Suprapubic skin (tissue), 4 donors: ENCODE results near the gene ARL14EPL. TPM values are rescaled to one million over a fixed set of nuclear protein-coding genes. Genes with fewer than 3 reads are reported as not detected.
A peak's percentile ranks its signal among the peaks of the same experiment; 100 is the strongest.
"Not testable (repeated sequence)": the region's sequence is repeated elsewhere in the genome, so short reads cannot be mapped to it uniquely, and the experiment has no call there.

Experiments
- DNase-seq, 2 donors: peaks; one replicate each; pipeline ENCODE4 v3.0.0-alpha.2; 2019; ENCODE audit warnings: low spot score in 2 of 2
- H3K27ac ChIP-seq: fragments of 200-600 bp; sonication (generic); one replicate; pipeline ENCODE4 v1.5.1; 2019
- H3K27me3 ChIP-seq: fragments of 200-600 bp; sonication (generic); one replicate; pipeline ENCODE4 v1.5.1; 2019
- H3K36me3 ChIP-seq: fragments of 200-600 bp; sonication (generic); one replicate; pipeline ENCODE4 v1.5.1; 2019
- H3K4me1 ChIP-seq: fragments of 200-600 bp; sonication (generic); one replicate; pipeline ENCODE4 v1.5.1; 2019
- H3K4me3 ChIP-seq: fragments of 200-600 bp; sonication (generic); one replicate; pipeline ENCODE4 v1.5.1; 2019; ENCODE audit warnings: mild to moderate bottlenecking
- H3K9me3 ChIP-seq: fragments of 200-600 bp; sonication (generic); one replicate; pipeline ENCODE4 v1.5.1; 2019
- CTCF ChIP-seq, 2 donors: fragments of 200-600 bp in 1 of 2; fragments of 450-650 bp in 1 of 2; sonication (generic) in 1 of 2; IDR thresholded peaks; one replicate each; pipeline ENCODE4 v1.5.1; 2016 to 2019; ENCODE audit warnings: antibody characterized with exemption in 2 of 2, mild to moderate bottlenecking in 1 of 2, moderate library complexity in 1 of 2
- EP300 ChIP-seq: sonication (generic); formaldehyde crosslinking; IDR thresholded peaks from one replicate; pipeline ENCODE4 v1.6.1; 2017; ENCODE audit warnings: antibody characterized with exemption
- POLR2A ChIP-seq, 2 donors: fragments of 450-650 bp; IDR thresholded peaks; one replicate each; pipeline ENCODE4 v1.6.1; 2017; ENCODE audit warnings: antibody characterized with exemption in 2 of 2, mild to moderate bottlenecking in 2 of 2, moderate library complexity in 2 of 2
- POLR2AphosphoS5 ChIP-seq, 3 donors: sonication (generic); formaldehyde crosslinking; IDR thresholded peaks; one replicate each; pipeline ENCODE4 v1.6.1; 2017; ENCODE audit warnings: antibody characterized with exemption in 3 of 3
- WGBS: methylation state at CpG from one replicate; pipeline ENCODE4 v1.1.5; 2018; 5-methylcytosine and 5-hydroxymethylcytosine counted together
- total RNA-seq, 4 donors: library from RNA; depleted of rRNA; stranded (reverse); fragments of >200 nt; gene quantifications; one replicate each; pipeline ENCODE4 v1.1.0, GENCODE V29; 2016

The ARL14EPL gene
- total RNA-seq, 4 donors from 2014 or later, result not detected

GRCh38 chr5:116075191-116075831 lies 43.0 kb downstream of the ARL14EPL start:
- Histone ChIP-seq H3K4me1 (no peaks in the 10 kb centered on the region), H3K4me3 (no peak overlapping the region), H3K27ac (no peak overlapping the region), H3K9me3 (no peaks in the 10 kb centered on the region), H3K36me3 (no peaks in the 10 kb centered on the region), H3K27me3 (peaks cover 4% of the 10 kb centered on the region)
- DNase-seq, result no peak
- TF ChIP-seq POLR2AphosphoS5 (IDR thresholded peaks at IDR 0.05) (no peak), EP300 (no peak), POLR2A (IDR thresholded peaks at IDR 0.05) (no peak), CTCF (IDR thresholded peaks at IDR 0.05) (no peak)
- WGBS, result 48% methylated on average over 6 of the region's 6 CpGs

GRCh38 chr5:116076496-116076895 lies 44.2 kb downstream of the ARL14EPL start:
- Histone ChIP-seq H3K27me3 (peaks cover 4% of the 10 kb centered on the region), H3K4me1 (no peaks in the 10 kb centered on the region), H3K4me3 (no peak overlapping the region), H3K27ac (no peak overlapping the region), H3K9me3 (no peaks in the 10 kb centered on the region), H3K36me3 (peaks cover 2% of the 10 kb centered on the region)
- no peak for DNase-seq
- 57% methylated on average over 1 of the region's 1 CpG for WGBS
- no peak for TF ChIP-seq CTCF (IDR thresholded peaks at IDR 0.05)

- no peak for DNase-seq
- no peak overlapping the region for H3K27ac ChIP-seq
- no peak overlapping the region for H3K4me3 ChIP-seq
- 84% methylated on average over 5 of the region's 5 CpGs for WGBS
- no peaks in the 10 kb centered on the region for H3K9me3 ChIP-seq
- TF ChIP-seq CTCF (IDR thresholded peaks at IDR 0.05) (no peak), EP300 (no peak), POLR2AphosphoS5 (IDR thresholded peaks at IDR 0.05) (no peak), POLR2A (IDR thresholded peaks at IDR 0.05) (no peak)
- H3K4me1 ChIP-seq, result no peaks in the 10 kb centered on the region
- H3K27me3 ChIP-seq, result peaks cover 4% of the 10 kb centered on the region
- H3K36me3 ChIP-seq, result peaks cover 2% of the 10 kb centered on the region
Observed at GRCh38 chr5:116078199-116078598, 45.9 kb downstream of the ARL14EPL start.

GRCh38 chr5:116084287-116084691 lies 52.0 kb downstream of the ARL14EPL start:
- Histone ChIP-seq H3K4me1 (peaks cover 20% of the 10 kb centered on the region), H3K9me3 (no peaks in the 10 kb centered on the region), H3K4me3 (peak overlapping the region; percentile 94), H3K36me3 (peaks cover 2% of the 10 kb centered on the region), H3K27ac (peak overlapping the region; percentile 95), H3K27me3 (no peaks in the 10 kb centered on the region)
- TF ChIP-seq POLR2AphosphoS5 (IDR thresholded peaks at IDR 0.05) (no peak), POLR2A (IDR thresholded peaks at IDR 0.05) (no peak), CTCF (IDR thresholded peaks at IDR 0.05) (no peak), EP300 (no peak)
- no peak for DNase-seq
- 21% methylated on average over 11 of the region's 11 CpGs for WGBS

GRCh38 chr5:116084871-116085715 lies 52.8 kb downstream of the ARL14EPL start, which contains the start of gene COMMD10:
TSS of gene COMMD10 (plus strand) at chr5:116085025.
- peak within 1 kb of the TSS; percentile 94 for H3K4me3 ChIP-seq
- H3K36me3 ChIP-seq, result peaks cover 5% of the 10 kb centered on the region
- no peaks in the 10 kb centered on the region for H3K27me3 ChIP-seq
- DNase-seq, result peak; percentile 83
- H3K4me1 ChIP-seq, result peaks cover 20% of the 10 kb centered on the region
- under 1% methylated on average over 34 of the region's 65 CpGs for WGBS
- peak within 1 kb of the TSS; percentile 95 for H3K27ac ChIP-seq
- no peaks in the 10 kb centered on the region for H3K9me3 ChIP-seq
- TF ChIP-seq EP300, result no peak
- TF ChIP-seq POLR2AphosphoS5 (IDR thresholded peaks at IDR 0.05), result peak in 2 of 3 donors; percentile 11 to 62
- TF ChIP-seq POLR2A (IDR thresholded peaks at IDR 0.05), result peak in 1 of 2 donors; percentile 36
- no peak for TF ChIP-seq CTCF (IDR thresholded peaks at IDR 0.05)

- H3K27me3 ChIP-seq, H3K4me3 ChIP-seq, DNase-seq, H3K27ac ChIP-seq, H3K9me3 ChIP-seq, H3K36me3 ChIP-seq: not testable (repeated sequence)
- WGBS, result 92% methylated on average over 11 of the region's 11 CpGs
- peaks cover 20% of the 10 kb centered on the region for H3K4me1 ChIP-seq
Observed at GRCh38 chr5:116086309-116086708, 54.0 kb downstream of the ARL14EPL start.
